GM12873 (cell line): ENCODE measurements around the gene BRCA1.

Source experiments
- TF ChIP-seq, protein P1 (sequence below): IDR thresholded peaks from 2 replicates; pipeline ENCODE4 v1.5.1; 2012; ENCODE audit warnings: low read depth, mild to moderate bottlenecking, moderate library complexity, low read length, control low read depth; ENCODE audit not compliant: insufficient read depth; ENCODE audit errors: missing control alignments

The BRCA1 gene

DNA sequence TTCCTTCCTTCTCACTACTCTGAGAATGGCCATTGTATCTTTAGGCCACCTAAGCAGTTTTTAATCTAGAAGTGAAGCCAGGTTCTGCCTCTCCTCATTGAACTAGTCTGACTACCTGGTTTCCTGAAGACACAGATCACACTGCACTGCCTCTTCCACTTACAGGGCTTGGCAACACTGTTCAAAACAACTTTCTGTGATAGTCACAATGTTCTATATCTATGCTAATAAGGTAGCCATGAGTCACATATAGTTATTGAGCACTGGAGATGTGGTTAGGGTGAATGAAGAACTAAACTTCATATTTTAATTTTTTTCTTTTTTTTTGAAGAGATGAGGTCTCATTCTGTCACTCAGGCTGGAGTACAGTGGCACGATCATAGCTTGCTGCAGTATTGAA is 73.2 kb downstream of the BRCA1 start:
- TF ChIP-seq, protein P1, sequence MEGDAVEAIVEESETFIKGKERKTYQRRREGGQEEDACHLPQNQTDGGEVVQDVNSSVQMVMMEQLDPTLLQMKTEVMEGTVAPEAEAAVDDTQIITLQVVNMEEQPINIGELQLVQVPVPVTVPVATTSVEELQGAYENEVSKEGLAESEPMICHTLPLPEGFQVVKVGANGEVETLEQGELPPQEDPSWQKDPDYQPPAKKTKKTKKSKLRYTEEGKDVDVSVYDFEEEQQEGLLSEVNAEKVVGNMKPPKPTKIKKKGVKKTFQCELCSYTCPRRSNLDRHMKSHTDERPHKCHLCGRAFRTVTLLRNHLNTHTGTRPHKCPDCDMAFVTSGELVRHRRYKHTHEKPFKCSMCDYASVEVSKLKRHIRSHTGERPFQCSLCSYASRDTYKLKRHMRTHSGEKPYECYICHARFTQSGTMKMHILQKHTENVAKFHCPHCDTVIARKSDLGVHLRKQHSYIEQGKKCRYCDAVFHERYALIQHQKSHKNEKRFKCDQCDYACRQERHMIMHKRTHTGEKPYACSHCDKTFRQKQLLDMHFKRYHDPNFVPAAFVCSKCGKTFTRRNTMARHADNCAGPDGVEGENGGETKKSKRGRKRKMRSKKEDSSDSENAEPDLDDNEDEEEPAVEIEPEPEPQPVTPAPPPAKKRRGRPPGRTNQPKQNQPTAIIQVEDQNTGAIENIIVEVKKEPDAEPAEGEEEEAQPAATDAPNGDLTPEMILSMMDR, result no peak

DNA sequence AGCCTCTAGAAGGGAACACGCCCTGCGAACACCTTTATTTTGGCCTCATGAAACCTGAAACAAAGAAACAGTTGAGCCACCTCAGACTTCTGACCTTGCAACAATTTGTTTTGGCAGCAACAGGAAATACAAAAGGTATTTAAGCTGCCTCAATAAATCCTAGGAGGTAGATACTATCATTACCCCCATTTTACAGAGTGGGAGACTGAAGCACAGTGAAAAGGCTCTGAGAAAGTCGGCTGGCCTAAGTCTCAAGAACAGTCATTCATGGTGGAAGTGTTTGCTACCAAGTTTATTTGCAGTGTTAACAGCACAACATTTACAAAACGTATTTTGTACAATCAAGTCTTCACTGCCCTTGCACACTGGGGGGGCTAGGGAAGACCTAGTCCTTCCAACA is 81.1 kb downstream of the BRCA1 start:
- TF ChIP-seq, protein P1, result no peak

DNA sequence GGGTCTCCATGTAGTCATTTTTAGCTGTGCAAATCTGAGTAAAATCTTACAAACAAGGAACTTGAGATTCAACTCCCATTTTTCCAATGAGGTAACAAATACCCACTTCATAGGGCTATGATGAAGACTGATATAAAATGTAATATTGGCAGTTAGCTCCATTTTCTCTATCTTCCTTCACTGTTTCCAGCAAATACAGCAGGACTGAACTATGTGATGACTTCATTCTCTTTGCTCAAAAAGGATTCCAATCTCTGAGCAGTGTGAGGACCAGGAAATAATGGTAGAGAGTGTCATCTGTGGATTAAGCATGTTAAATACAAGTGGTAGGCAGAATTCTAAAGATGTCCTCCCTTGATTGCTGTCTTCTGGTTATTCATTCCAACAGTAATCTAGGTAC is 81.9 kb downstream of the BRCA1 start:
- TF ChIP-seq, protein P1, result no peak

DNA sequence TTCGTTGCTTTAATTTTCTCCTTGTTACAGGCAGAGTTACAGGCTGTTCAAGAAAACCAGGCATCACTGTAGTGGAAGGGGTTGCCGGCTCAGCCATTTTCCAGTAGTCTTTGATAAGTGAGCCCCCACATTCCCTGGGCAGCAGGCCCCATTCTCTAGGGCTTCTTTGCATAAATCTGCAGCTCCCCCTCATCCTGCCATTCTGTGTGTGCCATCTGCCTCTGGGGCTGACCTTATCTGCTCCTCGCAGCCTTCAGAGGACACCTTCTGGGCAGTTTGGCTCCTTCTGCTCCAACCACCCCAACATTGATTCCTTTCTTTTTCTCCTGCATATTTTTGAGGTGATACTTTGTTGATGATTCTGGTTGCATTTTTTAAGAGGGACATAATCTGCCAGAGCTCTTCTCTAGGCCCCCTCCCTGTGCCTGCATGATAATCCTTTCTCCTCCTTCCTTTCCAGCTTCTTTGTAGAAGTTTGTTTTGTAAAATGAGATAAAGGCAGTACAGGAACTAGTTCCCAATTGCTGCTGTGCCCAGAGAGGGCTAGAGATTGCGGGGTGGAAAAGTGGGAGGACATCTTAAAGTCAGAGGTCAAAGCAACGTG is 83.0 kb downstream of the BRCA1 start:
- TF ChIP-seq, protein P1, result no peak

DNA sequence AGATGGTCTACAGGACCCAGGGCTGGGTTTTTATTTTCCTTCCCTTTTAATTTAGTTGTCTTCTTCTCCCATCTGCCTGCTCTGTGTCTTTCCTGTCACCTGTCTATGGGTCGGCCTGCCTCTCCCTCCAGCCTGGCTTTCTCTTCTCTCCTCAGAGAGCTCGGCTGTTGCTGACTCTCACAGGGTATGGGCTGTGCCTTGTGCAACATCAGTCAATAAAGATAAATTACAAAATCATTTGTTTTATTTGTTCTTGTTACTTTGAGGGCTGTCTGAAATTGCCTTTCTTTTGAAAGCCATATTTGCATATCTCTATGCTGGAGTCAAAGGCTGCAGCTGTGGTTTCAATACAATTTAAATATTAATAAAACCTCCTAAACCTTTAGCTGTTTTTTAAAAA is 84.5 kb downstream of the BRCA1 start:
- TF ChIP-seq, protein P1, result no peak

DNA sequence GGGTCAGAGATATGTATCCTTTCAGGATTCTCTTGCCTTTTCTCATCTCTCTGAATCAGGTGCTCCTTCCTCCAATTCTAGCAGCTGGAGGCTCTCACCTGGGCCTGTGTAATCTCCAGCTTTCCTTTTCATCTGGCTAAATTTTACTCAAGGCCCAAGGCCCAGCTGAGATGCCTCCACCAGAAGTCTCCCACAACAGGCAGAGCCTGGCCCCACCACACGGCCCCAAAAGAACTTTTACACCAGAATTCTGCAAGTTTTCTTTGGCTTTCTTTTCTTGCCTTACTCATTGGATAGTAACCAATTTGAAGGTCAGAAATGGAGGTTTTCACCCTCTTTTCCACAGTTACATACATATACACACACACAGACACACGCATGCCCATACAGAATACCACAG is 85.5 kb downstream of the BRCA1 start:
- TF ChIP-seq, protein P1, result no peak

DNA sequence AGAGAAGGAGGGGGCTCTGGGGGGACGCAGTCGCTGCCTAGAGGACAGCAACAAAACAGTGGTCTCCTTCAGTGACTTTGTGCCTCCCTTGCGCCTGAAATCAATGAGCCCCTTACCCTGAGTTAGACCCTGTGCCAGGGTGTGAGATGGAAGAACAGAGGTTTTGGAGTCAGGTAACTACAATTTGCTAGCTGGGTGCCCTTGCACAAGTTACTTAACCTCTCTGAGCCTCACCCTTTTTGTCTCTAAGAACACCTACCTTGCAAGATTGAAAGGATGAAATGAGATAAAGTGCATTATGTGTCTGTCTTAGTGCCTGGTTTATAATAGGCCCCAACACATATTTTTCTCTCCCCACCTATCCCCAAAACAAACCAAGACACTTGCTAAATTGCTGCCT is 90.3 kb downstream of the BRCA1 start:
- TF ChIP-seq, protein P1, result no peak
